ENCODE results near the gene CLUH.

Gene CLUH

GRCh38 chr17:2701161-2701995, 10.2 kb downstream of the CLUH start:
- TF ChIP-seq PRDM4 (tag by site-specific recombination; IDR thresholded peaks at IDR 0.05), result no peak
- TF ChIP-seq, protein P1, sequence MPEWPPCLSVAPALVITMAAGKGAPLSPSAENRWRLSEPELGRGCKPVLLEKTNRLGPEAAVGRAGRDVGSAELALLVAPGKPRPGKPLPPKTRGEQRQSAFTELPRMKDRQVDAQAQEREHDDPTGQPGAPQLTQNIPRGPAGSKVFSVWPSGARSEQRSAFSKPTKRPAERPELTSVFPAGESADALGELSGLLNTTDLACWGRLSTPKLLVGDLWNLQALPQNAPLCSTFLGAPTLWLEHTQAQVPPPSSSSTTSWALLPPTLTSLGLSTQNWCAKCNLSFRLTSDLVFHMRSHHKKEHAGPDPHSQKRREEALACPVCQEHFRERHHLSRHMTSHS (tag by site-specific recombination; IDR thresholded peaks at IDR 0.05), result no peak
- no peak for TF ChIP-seq ZBTB17 (tag by site-specific recombination; IDR thresholded peaks at IDR 0.05)
- no peak for TF ChIP-seq ZNF324 (tag by site-specific recombination; IDR thresholded peaks at IDR 0.05)
- no peak for TF ChIP-seq ZNF398 (tag by site-specific recombination; IDR thresholded peaks at IDR 0.05)
- TF ChIP-seq ZNF555 (tag by site-specific recombination; conservative IDR thresholded peaks at IDR 0.05), result no peak
- TF ChIP-seq GFI1B (tag by site-specific recombination; IDR thresholded peaks at IDR 0.05), result no peak
- no peak for TF ChIP-seq SP2 (tag by site-specific recombination; IDR thresholded peaks at IDR 0.05)
- Histone ChIP-seq H3K27ac (ENCODE audit: extremely low read depth, low read depth, low read length) (no peak overlapping the region), H3K4me3 (ENCODE audit: low read depth, low read length) (no peak overlapping the region), H3K36me3 (ENCODE audit: control insufficient read depth in 2 of 2, insufficient read depth in 1 of 2, low read length in 2 of 2) (peaks cover 11 to 80% of the 10 kb centered on the region in 2 experiments; a peak in 2 of 3 replicates), H3K9me3 (ENCODE audit: control insufficient read depth, insufficient read depth, low read depth, low read length) (no peaks in the 10 kb centered on the region), H3K4me1 (ENCODE audit: control insufficient read depth, insufficient read depth, low read length) (0 out of 2 replicates have a peak, but pooled peaks cover 4% of the 10 kb centered on the region)
- CTCF ChIA-PET, result no interaction called here
- POLR2A ChIA-PET, result interaction anchor here (0.9 kb wide), 1 partner anchor 76 kb away, joined by 3 read pairs; no protein-coding TSS in a partner anchor

DNA sequence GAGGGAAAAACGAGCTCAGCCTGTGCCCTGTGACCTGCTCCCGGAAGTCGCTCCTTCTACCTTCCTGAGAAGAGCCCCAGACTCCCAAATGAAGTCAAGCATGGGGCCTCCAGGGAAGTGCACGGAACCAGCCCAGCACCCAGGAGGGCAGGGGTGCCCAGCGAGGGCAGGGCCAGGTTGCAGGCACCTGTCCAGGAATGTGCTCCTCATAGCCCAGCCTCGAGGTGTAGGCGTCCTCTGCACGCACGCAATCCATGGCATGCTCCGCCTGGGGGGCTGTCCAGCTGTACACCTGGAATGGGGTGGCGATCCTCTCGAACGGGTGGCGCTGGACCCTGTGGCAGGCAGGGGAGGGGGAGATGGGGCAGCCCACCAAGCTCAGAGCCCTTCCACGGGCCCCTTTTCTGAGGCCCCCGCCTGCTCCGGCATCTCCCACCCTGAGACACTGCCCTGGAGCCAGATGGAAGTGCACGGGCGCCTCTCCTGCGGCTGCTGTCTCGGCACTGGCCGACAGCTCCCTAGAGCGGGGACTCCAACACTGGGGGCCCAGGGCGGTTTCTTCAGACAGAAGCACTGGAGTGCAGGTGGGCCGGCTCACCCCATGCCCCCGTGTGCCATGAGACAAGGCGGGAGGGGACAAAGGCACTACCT, 10.9 kb downstream of the CLUH start:
- no peak overlapping the region for H3K27ac ChIP-seq (ENCODE audit: extremely low read depth, low read depth, low read length)
- POLR2A ChIA-PET, result interaction anchor here (0.9 kb wide), 1 partner anchor 77 kb away, joined by 3 read pairs; no protein-coding TSS in a partner anchor
- H3K4me3 ChIP-seq (ENCODE audit: low read depth, low read length), result no peak overlapping the region
- TF ChIP-seq ZBTB21 (tag by site-specific recombination; IDR thresholded peaks at IDR 0.05) (no peak), ZNF175 (tag by site-specific recombination; IDR thresholded peaks at IDR 0.05) (no peak), ZSCAN23 (tag by site-specific recombination; IDR thresholded peaks at IDR 0.05) (no peak), GLIS1 (tag by site-specific recombination; IDR thresholded peaks at IDR 0.05) (no peak), ZNF600 (tag by site-specific recombination; IDR thresholded peaks at IDR 0.05) (no peak), ZNF350 (tag by site-specific recombination; IDR thresholded peaks at IDR 0.05) (no peak), SP3 (tag by site-specific recombination; IDR thresholded peaks at IDR 0.05) (no peak), SCRT1 (tag by site-specific recombination; IDR thresholded peaks at IDR 0.05; ENCODE audit: borderline replicate concordance) (no peak), KLF9 (tag by site-specific recombination; IDR thresholded peaks at IDR 0.05; ENCODE audit: low read depth) (no peak), ZBTB7A (tag by site-specific recombination; IDR thresholded peaks at IDR 0.05; ENCODE audit: low read depth) (no peak), ZNF423 (tag by site-specific recombination; IDR thresholded peaks at IDR 0.05) (no peak), ZNF555 (tag by site-specific recombination; conservative IDR thresholded peaks at IDR 0.05) (no peak), ZBTB48 (tag by site-specific recombination; IDR thresholded peaks at IDR 0.05) (no peak), ZXDB (tag by site-specific recombination; IDR thresholded peaks at IDR 0.05) (no peak)
- CTCF ChIA-PET, result no interaction called here
- H3K4me1 ChIP-seq (ENCODE audit: control insufficient read depth, insufficient read depth, low read length), result 0 out of 2 replicates have a peak, but pooled peaks cover 3% of the 10 kb centered on the region
- H3K36me3 ChIP-seq (ENCODE audit: control insufficient read depth in 2 of 2, insufficient read depth in 1 of 2, low read length in 2 of 2), result peaks cover 11 to 88% of the 10 kb centered on the region in 2 experiments; a peak in 2 of 3 replicates
- no peaks in the 10 kb centered on the region for H3K9me3 ChIP-seq (ENCODE audit: control insufficient read depth, insufficient read depth, low read depth, low read length)
